GM12878 (cell line): Measurements from ENCODE around the gene ZDHHC14. TPM values are rescaled to one million over a fixed set of nuclear protein-coding genes. Genes with fewer than 3 reads are reported as not detected.
A peak's percentile ranks its signal among the peaks of the same experiment; 100 is the strongest.

Experiments
- ATAC-seq: fragments of 200-7000 bp; cut with Tn5 transposase; 3 replicates; pipeline ENCODE4 v1.9.1; 2020; ENCODE audit warnings: mild to moderate bottlenecking, moderate library complexity
- BruUV-seq: library from RNA; stranded (reverse); fragments of 400-500 nt; replicated peaks from 2 replicates; lab custom pipeline; 2021; lab: Mats Ljungman, UMichigan
- CTCF ChIA-PET: fragments of 300-600 bp; sonication (Branson Sonifier 250); formaldehyde crosslinking; extraction: SDS; loops from one replicate; lab custom pipeline; 2021; ENCODE audit warnings: inconsistent platforms; lab: Yijun Ruan, JAX
- POLR2A ChIA-PET: fragments of 350-600 bp; formaldehyde crosslinking; extraction: SDS; loops from one replicate; lab custom pipeline; 2021; ENCODE audit warnings: inconsistent platforms; lab: Charles Lee
- RAD21 ChIA-PET: fragments of 300-600 bp; sonication (Branson Sonifier 250); formaldehyde crosslinking; loops from one replicate; lab custom pipeline; 2023; ENCODE audit warnings: antibody characterized with exemption; ENCODE audit not compliant: unreplicated experiment; lab: Charles Lee
- SMC1A ChIA-PET: fragments of 300-600 bp; sonication (Branson Sonifier 250); formaldehyde crosslinking; loops from one replicate; lab custom pipeline; 2023; ENCODE audit not compliant: unreplicated experiment, uncharacterized antibody; lab: Charles Lee
- DNase-seq: peaks from one replicate; pipeline ENCODE4 v3.0.0-alpha.2; 2011; ENCODE audit warnings: low read depth, low spot score
- FAIRE-seq: peaks from 3 replicates; lab custom pipeline; 2011; peaks lifted over from hg19 to GRCh38; lab: Jason Lieb, UNC
- H2AFZ ChIP-seq: 2 replicates; pipeline ENCODE4 v1.6.0; 2011; ENCODE audit warnings: low read depth, low read length, control low read depth; ENCODE audit not compliant: control insufficient read depth
- H3K27ac ChIP-seq: 2 replicates; pipeline ENCODE4 v1.5.1; 2011; ENCODE audit warnings: control low read depth; ENCODE audit not compliant: control insufficient read depth, insufficient read depth
- H3K27me3 ChIP-seq, 2 experiments: replicated peaks in 1 of 2; 2 replicates each; pipeline versions ENCODE4 v1.6.0 to v1.6.1; 2011; ENCODE audit warnings: low read length in 1 of 2; ENCODE audit not compliant: control insufficient read depth in 2 of 2, insufficient read depth in 2 of 2
- H3K36me3 ChIP-seq, 2 experiments: 2 replicates each; pipeline ENCODE4 v1.5.1; 2011; ENCODE audit warnings: low read length in 1 of 2; ENCODE audit not compliant: control insufficient read depth in 2 of 2, insufficient read depth in 2 of 2
- H3K4me1 ChIP-seq: 2 replicates; pipeline ENCODE4 v1.6.1; 2011; ENCODE audit warnings: mild to moderate bottlenecking, low read length, moderate library complexity, mixed read lengths; ENCODE audit not compliant: control insufficient read depth, insufficient read depth
- H3K4me2 ChIP-seq: 2 replicates; pipeline ENCODE4 v1.6.0; 2011; ENCODE audit warnings: control low read depth; ENCODE audit not compliant: control insufficient read depth, insufficient read depth
- H3K4me3 ChIP-seq: fragments of 200-600 bp; sonication (generic); 2 replicates; pipeline ENCODE4 v1.5.1; 2016
- H3K79me2 ChIP-seq: 2 replicates; pipeline ENCODE4 v1.6.0; 2011; ENCODE audit warnings: low read length; ENCODE audit not compliant: control insufficient read depth, insufficient read depth
- H3K9ac ChIP-seq: 2 replicates; pipeline ENCODE4 v1.8.0; 2011; ENCODE audit warnings: low read length, control low read depth, mixed read lengths; ENCODE audit not compliant: control insufficient read depth, insufficient read depth
- H3K9me3 ChIP-seq: replicated peaks from 3 replicates; pipeline ENCODE4 v1.5.1; 2011; ENCODE audit warnings: mild to moderate bottlenecking, low read length; ENCODE audit not compliant: control insufficient read depth, insufficient read depth
- H4K20me1 ChIP-seq: 2 replicates; pipeline ENCODE4 v1.6.0; 2011; ENCODE audit not compliant: control insufficient read depth, insufficient read depth
- BHLHE40 ChIP-seq, 2 experiments: fragments of 450-650 bp in 1 of 2; IDR thresholded peaks; 2 replicates each; pipeline ENCODE4 v1.6.1; 2011 to 2017; ENCODE audit warnings: low read depth in 2 of 2, borderline replicate concordance in 1 of 2, improper control_type of control experiment in 1 of 2, low read length in 1 of 2, mild to moderate bottlenecking in 1 of 2
- CBFB ChIP-seq: IDR thresholded peaks from 2 replicates; pipeline ENCODE4 v1.6.1; 2016; ENCODE audit warnings: antibody characterized with exemption, low read depth
- ESRRA ChIP-seq: IDR thresholded peaks from 2 replicates; pipeline ENCODE4 v1.6.1; 2012; ENCODE audit warnings: mild to moderate bottlenecking, low read length, improper control_type of control experiment
- FOXK2 ChIP-seq: fragments of 450-650 bp; IDR thresholded peaks from 2 replicates; pipeline ENCODE4 v1.6.1; 2017; ENCODE audit warnings: mild to moderate bottlenecking, moderate library complexity
- MAX ChIP-seq: IDR thresholded peaks from 2 replicates; pipeline ENCODE4 v1.6.1; 2012; ENCODE audit warnings: low read depth, low read length, improper control_type of control experiment
- NBN ChIP-seq: fragments of 450-650 bp; IDR thresholded peaks from 2 replicates; pipeline ENCODE4 v1.6.1; 2016
- POU2F2 ChIP-seq: IDR thresholded peaks from 3 replicates; pipeline ENCODE4 v1.6.1; 2011; ENCODE audit warnings: low read depth, mild to moderate bottlenecking, low read length, borderline replicate concordance
- ZBTB40 ChIP-seq: fragments of 450-650 bp; IDR thresholded peaks from 2 replicates; pipeline ENCODE4 v1.6.1; 2016; ENCODE audit warnings: mild to moderate bottlenecking, moderate library complexity, borderline replicate concordance
- ZNF24 ChIP-seq: fragments of 450-650 bp; IDR thresholded peaks from 2 replicates; pipeline ENCODE4 v1.6.1; 2017; ENCODE audit warnings: antibody characterized with exemption, mild to moderate bottlenecking
- ZZZ3 ChIP-seq: IDR thresholded peaks from 2 replicates; pipeline ENCODE4 v1.6.1; 2011; ENCODE audit warnings: low read depth; ENCODE audit not compliant: control insufficient read depth, insufficient read length
- WGBS: methylation state at CpG from one replicate; pipeline ENCODE4 v1.1.6; 2016; ENCODE audit warnings: low lambda C conversion rate; ENCODE audit not compliant: insufficient replicate concordance, insufficient coverage; ENCODE audit errors: missing lambda C conversion rate; 5-methylcytosine and 5-hydroxymethylcytosine counted together
- in situ Hi-C: fragments of 300-500 bp; cut with MboI; formaldehyde crosslinking; loops from 9 replicates; pipeline ENCODE4 v1.14.3; 2018; ENCODE audit warnings: mixed read lengths
- intact Hi-C: fragments of 100-400 bp; cut with micrococcal nuclease; formaldehyde crosslinking; loops from one replicate; pipeline ENCODE4 v1.14.2; 2022; ENCODE audit not compliant: unreplicated experiment
- polyA plus RNA-seq, 11 experiments: library from polyadenylated mRNA; depleted of rRNA in 4 of 11; unstranded in 6 of 11; stranded (reverse) in 5 of 11; fragments of >200 nt; fragmentation: Nextera tagmentation in 4 of 11; fragmentation: Illumina TruSeq in 1 of 11; extraction: Ambion mirVana in 4 of 11; extraction: Trizol in 1 of 11; gene quantifications; 1 replicate in 1 of 11; 2 replicates in 10 of 11; pipeline versions ENCODE4 v1.2.1 to v1.2.3, GENCODE V29; 2011 to 2016; ENCODE audit warnings: inconsistent platforms in 2 of 11, missing spikeins in 2 of 11, low read depth in 1 of 11
- total RNA-seq, 4 experiments: library from RNA; depleted of rRNA in 3 of 4; stranded (reverse); fragments of >200 nt in 3 of 4; fragmentation: Illumina TruSeq in 1 of 4; extraction: Trizol in 1 of 4; gene quantifications; 2 replicates each; pipeline versions ENCODE4 v1.2.1 to v1.2.3, GENCODE V29; 2013 to 2021
- TF ChIP-seq, protein P1 (sequence below): fragments of 450-650 bp; IDR thresholded peaks from 2 replicates; pipeline ENCODE4 v1.6.1; 2018; ENCODE audit warnings: borderline replicate concordance, mild to moderate bottlenecking; ENCODE audit not compliant: partially characterized antibody
- TF ChIP-seq, protein P2 (sequence below): fragments of 450-650 bp; IDR thresholded peaks from 2 replicates; pipeline ENCODE4 v1.6.1; 2016; ENCODE audit warnings: mild to moderate bottlenecking

The ZDHHC14 gene
- total and polyA plus RNA-seq, 10 of the 15 experiments (the other 5 are each of a cell fraction or from before 2014, with no cell fraction given), result 0.15 to 16.0 (median 0.76) TPM; not detected in 1

DNA sequence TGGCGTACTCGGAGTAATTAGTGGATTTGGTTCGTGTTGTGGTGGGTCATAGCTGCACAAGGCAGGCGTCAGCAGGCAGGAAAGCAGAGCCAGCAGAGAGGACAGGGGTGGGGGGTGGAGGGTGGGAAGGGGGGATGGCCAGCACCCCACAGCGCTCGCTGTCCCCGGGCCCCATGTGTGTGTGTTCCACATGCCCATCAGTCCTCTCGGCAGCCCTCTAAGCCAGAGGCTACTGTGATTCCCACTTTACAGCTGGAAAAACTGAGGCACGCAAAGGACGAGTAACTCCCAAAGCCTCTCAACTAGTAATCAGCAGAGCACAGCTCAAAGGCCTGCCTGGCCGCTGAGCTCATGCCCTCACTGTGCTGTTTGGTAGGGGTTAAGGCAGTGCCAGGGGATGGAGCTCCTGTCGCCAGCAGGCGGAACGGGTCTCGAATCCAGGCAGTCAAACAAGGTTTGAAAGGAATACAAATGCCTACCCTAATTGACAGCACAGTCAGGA, 175.2 kb downstream of the ZDHHC14 start:
- POLR2A ChIA-PET, result interaction anchor here (0.6 to 11.0 kb wide), 5 partner anchors 9 to 94 kb away, joined by 3 to 170 read pairs (median 3); no protein-coding TSS in a partner anchor
- Histone ChIP-seq H3K4me1 (peaks cover 46% of the 10 kb centered on the region), H2AFZ (no peak overlapping the region)

More for the DNA sequence above, 175.2 kb downstream of the ZDHHC14 start:
- WGBS, result 98% methylated on average over 12 of the region's 15 CpGs
- TF ChIP-seq ZZZ3 (no peak), ZNF24 (no peak), BHLHE40 (IDR thresholded peaks at IDR 0.05; ENCODE audit: borderline replicate concordance in 1 of 2, low read depth in 2 of 2, low read length in 1 of 2) (no peak), ESRRA (no peak), ZBTB40 (no peak), CBFB (no peak), NBN (no peak), FOXK2 (no peak), MAX (no peak), POU2F2 (no peak)
- TF ChIP-seq, protein P1, sequence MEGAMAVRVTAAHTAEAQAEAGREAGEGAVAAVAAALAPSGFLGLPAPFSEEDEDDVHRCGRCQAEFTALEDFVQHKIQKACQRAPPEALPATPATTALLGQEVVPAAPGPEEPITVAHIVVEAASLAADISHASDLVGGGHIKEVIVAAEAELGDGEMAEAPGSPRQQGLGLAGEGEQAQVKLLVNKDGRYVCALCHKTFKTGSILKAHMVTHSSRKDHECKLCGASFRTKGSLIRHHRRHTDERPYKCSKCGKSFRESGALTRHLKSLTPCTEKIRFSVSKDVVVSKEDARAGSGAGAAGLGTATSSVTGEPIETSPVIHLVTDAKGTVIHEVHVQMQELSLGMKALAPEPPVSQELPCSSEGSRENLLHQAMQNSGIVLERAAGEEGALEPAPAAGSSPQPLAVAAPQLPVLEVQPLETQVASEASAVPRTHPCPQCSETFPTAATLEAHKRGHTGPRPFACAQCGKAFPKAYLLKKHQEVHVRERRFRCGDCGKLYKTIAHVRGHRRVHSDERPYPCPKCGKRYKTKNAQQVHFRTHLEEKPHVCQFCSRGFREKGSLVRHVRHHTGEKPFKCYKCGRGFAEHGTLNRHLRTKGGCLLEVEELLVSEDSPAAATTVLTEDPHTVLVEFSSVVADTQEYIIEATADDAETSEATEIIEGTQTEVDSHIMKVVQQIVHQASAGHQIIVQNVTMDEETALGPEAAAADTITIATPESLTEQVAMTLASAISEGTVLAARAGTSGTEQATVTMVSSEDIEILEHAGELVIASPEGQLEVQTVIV, result no peak
- TF ChIP-seq, protein P2, sequence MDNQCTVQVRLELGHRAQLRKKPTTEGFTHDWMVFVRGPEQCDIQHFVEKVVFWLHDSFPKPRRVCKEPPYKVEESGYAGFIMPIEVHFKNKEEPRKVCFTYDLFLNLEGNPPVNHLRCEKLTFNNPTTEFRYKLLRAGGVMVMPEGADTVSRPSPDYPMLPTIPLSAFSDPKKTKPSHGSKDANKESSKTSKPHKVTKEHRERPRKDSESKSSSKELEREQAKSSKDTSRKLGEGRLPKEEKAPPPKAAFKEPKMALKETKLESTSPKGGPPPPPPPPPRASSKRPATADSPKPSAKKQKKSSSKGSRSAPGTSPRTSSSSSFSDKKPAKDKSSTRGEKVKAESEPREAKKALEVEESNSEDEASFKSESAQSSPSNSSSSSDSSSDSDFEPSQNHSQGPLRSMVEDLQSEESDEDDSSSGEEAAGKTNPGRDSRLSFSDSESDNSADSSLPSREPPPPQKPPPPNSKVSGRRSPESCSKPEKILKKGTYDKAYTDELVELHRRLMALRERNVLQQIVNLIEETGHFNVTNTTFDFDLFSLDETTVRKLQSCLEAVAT, result no peak
- Histone ChIP-seq H3K9me3 (peaks cover 2% of the 10 kb centered on the region; the same call in 2 of the 3 replicates), H4K20me1 (no peaks in the 10 kb centered on the region), H3K4me3 (no peak overlapping the region), H3K27me3 (no peaks in the 10 kb centered on the region), H3K4me2 (no peak overlapping the region), H3K36me3 (no peaks in the 10 kb centered on the region; a peak in 1 of 4 replicates), H3K27ac (peak overlapping the region; percentile 46; the same call in 1 of the 2 replicates), H3K9ac (no peak overlapping the region), H3K79me2 (no peaks in the 10 kb centered on the region)
- ATAC-seq (no peak), DNase-seq (no peak), FAIRE-seq (no peak)
- ChIA-PET RAD21 (interaction anchor here (1.8 to 9.6 kb wide), 4 partner anchors 14 to 241 kb away, joined by 6 to 350 read pairs (median 66); no protein-coding TSS in a partner anchor), CTCF (interaction anchor here (0.6 to 1.6 kb wide), 7 partner anchors 15 to 111 kb away, joined by 3 to 7 read pairs (median 3); no protein-coding TSS in a partner anchor), SMC1A (interaction anchor here (0.7 to 17.5 kb wide), 11 partner anchors 13 to 241 kb away, joined by 3 to 431 read pairs (median 6); partner anchors contain the start of gene TMEM242)
- intact Hi-C loops (no loop called here), in situ Hi-C loops (no loop called here)
- no TSS peak for BruUV-seq
